Measurements from ENCODE around the gene STAP1. TPM values are rescaled to one million over a fixed set of nuclear protein-coding genes. Genes with fewer than 3 reads are reported as not detected.
A peak's percentile ranks its signal among the peaks of the same experiment; 100 is the strongest.
"Not testable (repeated sequence)": the region's sequence is repeated elsewhere in the genome, so short reads cannot be mapped to it uniquely, and the experiment has no call there.

Gene STAP1
- total RNA-seq, 2 experiments from 2014 or later, result 2.7 to 3.6 TPM

DNA sequence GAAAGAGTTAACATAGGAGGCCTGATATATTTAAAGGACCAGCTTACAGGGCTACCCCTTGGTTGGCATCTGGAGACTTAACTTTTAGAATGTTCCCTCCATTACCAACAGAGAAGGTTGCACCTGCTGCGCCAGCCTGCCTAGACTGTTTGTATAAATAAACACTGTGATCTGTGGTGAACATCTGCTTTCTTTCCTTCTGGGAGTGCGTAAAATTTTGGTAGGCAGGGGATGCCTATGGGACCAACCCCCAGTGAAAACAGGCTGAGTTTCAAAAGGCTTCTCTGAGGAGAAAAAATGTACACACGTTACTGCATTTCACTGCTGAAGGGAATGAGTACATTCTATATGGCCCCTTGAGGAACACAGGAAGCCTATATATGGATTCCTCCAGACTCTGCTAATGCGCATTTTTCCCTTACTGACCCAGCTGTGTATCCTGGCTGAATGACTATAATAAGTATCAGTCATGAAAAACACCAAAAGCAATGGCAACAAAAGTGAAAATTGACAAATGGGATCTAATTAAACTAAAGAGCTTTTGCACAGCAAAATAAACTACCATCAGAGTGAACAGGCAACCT lies 27.1 kb upstream of the STAP1 start:
- H3K4me3 Mint-ChIP-seq, result no peak overlapping the region
- H3K9me3 ChIP-seq (ENCODE audit: control insufficient read depth in 1 of 2, insufficient read depth in 1 of 2, low read length in 2 of 2), result no peaks in the 10 kb centered on the region
- H3K27ac ChIP-seq (ENCODE audit: low read depth in 1 of 2, low read length in 2 of 2), result no peak overlapping the region
- no peak for ATAC-seq (ENCODE audit: poor library complexity)
- no peaks in the 10 kb centered on the region for H3K27me3 ChIP-seq (ENCODE audit: control insufficient read depth in 1 of 2, insufficient read depth in 2 of 2, low read length in 2 of 2)
- H3K4me1 Mint-ChIP-seq (ENCODE audit: low read depth), result peaks cover 66% of the 10 kb centered on the region
- peak overlapping the region; percentile 15 for H3K27ac Mint-ChIP-seq
- DNase-seq, result no peak
- peaks cover 2% of the 10 kb centered on the region for H3K9me3 Mint-ChIP-seq
- CTCF ChIA-PET, result no interaction called here
- peaks cover 3% of the 10 kb centered on the region for H3K4me1 ChIP-seq (ENCODE audit: insufficient read depth, low read length)
- intact Hi-C loops (cut with DNase I, micrococcal nuclease), result no loop called here
- H3K4me3 ChIP-seq (ENCODE audit: low read length), result no peak overlapping the region
- peaks cover 62% of the 10 kb centered on the region for H3K36me3 ChIP-seq (ENCODE audit: insufficient read depth, low read length)
- H3K36me3 Mint-ChIP-seq (ENCODE audit: low read depth), result peaks cover 99% of the 10 kb centered on the region
- POLR2A ChIA-PET, result no interaction called here
- H3K27me3 Mint-ChIP-seq, result no peaks in the 10 kb centered on the region
- TF ChIP-seq, protein P1, sequence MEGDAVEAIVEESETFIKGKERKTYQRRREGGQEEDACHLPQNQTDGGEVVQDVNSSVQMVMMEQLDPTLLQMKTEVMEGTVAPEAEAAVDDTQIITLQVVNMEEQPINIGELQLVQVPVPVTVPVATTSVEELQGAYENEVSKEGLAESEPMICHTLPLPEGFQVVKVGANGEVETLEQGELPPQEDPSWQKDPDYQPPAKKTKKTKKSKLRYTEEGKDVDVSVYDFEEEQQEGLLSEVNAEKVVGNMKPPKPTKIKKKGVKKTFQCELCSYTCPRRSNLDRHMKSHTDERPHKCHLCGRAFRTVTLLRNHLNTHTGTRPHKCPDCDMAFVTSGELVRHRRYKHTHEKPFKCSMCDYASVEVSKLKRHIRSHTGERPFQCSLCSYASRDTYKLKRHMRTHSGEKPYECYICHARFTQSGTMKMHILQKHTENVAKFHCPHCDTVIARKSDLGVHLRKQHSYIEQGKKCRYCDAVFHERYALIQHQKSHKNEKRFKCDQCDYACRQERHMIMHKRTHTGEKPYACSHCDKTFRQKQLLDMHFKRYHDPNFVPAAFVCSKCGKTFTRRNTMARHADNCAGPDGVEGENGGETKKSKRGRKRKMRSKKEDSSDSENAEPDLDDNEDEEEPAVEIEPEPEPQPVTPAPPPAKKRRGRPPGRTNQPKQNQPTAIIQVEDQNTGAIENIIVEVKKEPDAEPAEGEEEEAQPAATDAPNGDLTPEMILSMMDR (IDR thresholded peaks at IDR 0.05), result no peak

DNA sequence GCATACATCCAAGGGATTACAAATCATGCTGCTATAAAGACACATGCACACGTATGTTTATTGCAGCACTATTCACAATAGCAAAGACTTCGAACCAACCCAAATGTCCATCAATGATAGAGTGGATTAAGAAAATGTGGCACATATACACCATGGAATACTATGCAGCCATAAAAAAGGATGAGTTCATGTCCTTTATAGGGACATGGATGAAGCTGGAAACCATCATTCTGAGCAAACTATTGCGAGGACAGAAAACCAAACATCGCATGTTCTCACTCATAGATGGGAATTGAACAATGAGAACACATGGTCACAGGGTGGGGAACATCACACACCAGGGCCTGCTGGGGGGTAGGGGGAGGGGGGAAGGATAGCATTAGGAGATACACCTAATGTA lies 26.1 kb upstream of the STAP1 start:
- H3K4me1 Mint-ChIP-seq (ENCODE audit: low read depth), result peaks cover 57% of the 10 kb centered on the region
- CTCF ChIA-PET; H3K9me3 Mint-ChIP-seq; H3K4me1 ChIP-seq (ENCODE audit: insufficient read depth, low read length); H3K9me3 ChIP-seq (ENCODE audit: control insufficient read depth in 1 of 2, insufficient read depth in 1 of 2, low read length in 2 of 2); H3K4me3 Mint-ChIP-seq; intact Hi-C loops (cut with DNase I, micrococcal nuclease); DNase-seq; H3K4me3 ChIP-seq (ENCODE audit: low read length); H3K27ac ChIP-seq (ENCODE audit: low read depth in 1 of 2, low read length in 2 of 2); POLR2A ChIA-PET; H3K27me3 ChIP-seq (ENCODE audit: control insufficient read depth in 1 of 2, insufficient read depth in 2 of 2, low read length in 2 of 2); ATAC-seq (ENCODE audit: poor library complexity); H3K27me3 Mint-ChIP-seq; H3K27ac Mint-ChIP-seq: not testable (repeated sequence)
- peaks cover 94% of the 10 kb centered on the region for H3K36me3 Mint-ChIP-seq (ENCODE audit: low read depth)
- H3K36me3 ChIP-seq (ENCODE audit: insufficient read depth, low read length), result peaks cover 71% of the 10 kb centered on the region

DNA sequence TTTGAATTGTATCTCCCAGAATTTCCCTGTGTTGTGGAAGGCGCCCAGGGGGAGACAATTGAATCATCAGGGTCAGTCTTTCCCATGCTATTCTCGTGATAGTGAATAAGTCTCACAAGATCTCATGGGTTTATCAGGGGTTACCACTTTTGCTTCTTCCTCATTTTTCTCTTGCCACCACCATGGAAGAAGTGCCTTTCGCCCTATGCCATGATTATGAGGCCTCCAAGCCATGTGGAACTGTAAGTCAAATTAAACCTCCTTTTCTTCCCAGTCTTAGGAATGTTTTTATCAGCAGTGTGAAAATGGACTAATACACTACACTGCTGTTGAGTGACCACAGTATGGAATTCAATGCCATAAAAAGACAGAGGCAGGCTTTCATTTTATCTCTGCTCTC lies 25.4 kb upstream of the STAP1 start:
- peaks cover 52% of the 10 kb centered on the region for H3K4me1 Mint-ChIP-seq (ENCODE audit: low read depth)
- TF ChIP-seq, protein P1 (IDR thresholded peaks at IDR 0.05), result no peak
- Histone ChIP-seq H3K36me3 (ENCODE audit: insufficient read depth, low read length) (peaks cover 78% of the 10 kb centered on the region), H3K4me3 (ENCODE audit: low read length) (no peak overlapping the region), H3K9me3 (ENCODE audit: control insufficient read depth in 1 of 2, insufficient read depth in 1 of 2, low read length in 2 of 2) (no peaks in the 10 kb centered on the region), H3K4me1 (ENCODE audit: insufficient read depth, low read length) (no peaks in the 10 kb centered on the region), H3K27ac (ENCODE audit: low read depth in 1 of 2, low read length in 2 of 2) (no peak overlapping the region), H3K27me3 (ENCODE audit: control insufficient read depth in 1 of 2, insufficient read depth in 2 of 2, low read length in 2 of 2) (no peaks in the 10 kb centered on the region)
- H3K27ac Mint-ChIP-seq, result no peak overlapping the region
- DNase-seq (no peak), ATAC-seq (ENCODE audit: poor library complexity) (no peak)
- H3K36me3 Mint-ChIP-seq (ENCODE audit: low read depth), result peaks cover 91% of the 10 kb centered on the region
- ChIA-PET CTCF (no interaction called here), POLR2A (no interaction called here)
- intact Hi-C loops (cut with DNase I, micrococcal nuclease), result no loop called here
- H3K4me3 Mint-ChIP-seq, result no peak overlapping the region
- no peaks in the 10 kb centered on the region for H3K27me3 Mint-ChIP-seq
- H3K9me3 Mint-ChIP-seq, result peaks cover 2% of the 10 kb centered on the region

DNA sequence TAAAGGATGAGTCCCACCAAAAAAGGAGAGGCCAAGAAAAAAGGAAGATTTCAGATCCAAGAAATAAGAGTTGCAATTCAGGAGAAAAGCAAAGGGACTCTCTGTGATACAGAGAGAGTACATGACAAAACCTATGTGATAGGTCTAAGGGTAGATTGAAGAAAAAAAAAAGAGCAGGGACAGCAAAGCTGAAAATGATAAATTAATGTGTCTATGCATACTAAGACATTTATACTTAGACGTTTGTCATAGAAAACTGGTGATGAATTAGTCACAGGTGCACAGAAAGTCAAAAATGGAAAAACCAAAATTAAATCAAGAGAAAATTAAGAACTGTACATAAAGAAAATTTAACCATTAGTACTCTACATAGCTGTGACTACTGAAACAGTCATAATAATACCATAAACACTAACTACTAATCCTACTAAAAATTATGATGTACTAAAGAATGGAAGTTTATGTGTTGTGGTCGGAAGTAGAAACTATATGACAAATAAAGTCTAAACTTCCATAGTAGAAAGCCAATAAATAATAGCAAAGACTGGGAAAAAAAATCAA lies 23.2 kb upstream of the STAP1 start:
- Histone ChIP-seq H3K4me1 (ENCODE audit: insufficient read depth, low read length) (no peaks in the 10 kb centered on the region), H3K27me3 (ENCODE audit: control insufficient read depth in 1 of 2, insufficient read depth in 2 of 2, low read length in 2 of 2) (no peaks in the 10 kb centered on the region), H3K4me3 (ENCODE audit: low read length) (no peak overlapping the region), H3K36me3 (ENCODE audit: insufficient read depth, low read length) (peaks cover 79% of the 10 kb centered on the region), H3K27ac (ENCODE audit: low read depth in 1 of 2, low read length in 2 of 2) (no peak overlapping the region), H3K9me3 (ENCODE audit: control insufficient read depth in 1 of 2, insufficient read depth in 1 of 2, low read length in 2 of 2) (no peaks in the 10 kb centered on the region)
- Mint-ChIP-seq H3K27ac (no peak overlapping the region), H3K9me3 (peaks cover 2% of the 10 kb centered on the region), H3K36me3 (ENCODE audit: low read depth) (peaks cover 93% of the 10 kb centered on the region), H3K4me3 (no peak overlapping the region), H3K4me1 (ENCODE audit: low read depth) (peaks cover 56% of the 10 kb centered on the region), H3K27me3 (no peaks in the 10 kb centered on the region)
- intact Hi-C loops (cut with DNase I, micrococcal nuclease), result no loop called here
- DNase-seq (no peak), ATAC-seq (ENCODE audit: poor library complexity) (no peak)
- POLR2A ChIA-PET, result interaction anchor here (2.7 kb wide), 1 partner anchor 9 kb away, joined by 13 read pairs; the partner anchor contains the start of gene CENPC
- CTCF ChIA-PET, result interaction anchor here (1.3 kb wide), 1 partner anchor 166 kb away, joined by 3 read pairs; the partner anchor contains the start of gene UBA6
- TF ChIP-seq, protein P1 (IDR thresholded peaks at IDR 0.05), result no peak

All from CD4-positive, alpha-beta T cell (primary cell).